Nephron progenitor cell (in vitro differentiated cells): ENCODE results near the gene BHLHA15.

Experiments used
- DNase-seq: peaks from one replicate; pipeline ENCODE4 v3.0.0; 2021
- H3K27ac Mint-ChIP-seq: 2 replicates; pipeline ENCODE4 v1.8.0; 2021; ENCODE audit warnings: mild to moderate bottlenecking, moderate library complexity, mixed read lengths
- H3K27me3 Mint-ChIP-seq: 2 replicates; pipeline ENCODE4 v1.8.0; 2021; ENCODE audit warnings: mild to moderate bottlenecking, low read depth, mixed read lengths; ENCODE audit not compliant: poor library complexity
- H3K36me3 Mint-ChIP-seq: 2 replicates; pipeline ENCODE4 v1.8.0; 2021; ENCODE audit warnings: low read depth, mixed read lengths
- H3K4me1 Mint-ChIP-seq: 2 replicates; pipeline ENCODE4 v1.8.0; 2021; ENCODE audit warnings: mixed read lengths
- H3K4me3 Mint-ChIP-seq: 2 replicates; pipeline ENCODE4 v1.8.0; 2021; ENCODE audit warnings: mild to moderate bottlenecking, moderate library complexity, mixed read lengths
- H3K9me3 Mint-ChIP-seq: 2 replicates; pipeline ENCODE4 v1.8.0; 2021; ENCODE audit warnings: mild to moderate bottlenecking, moderate library complexity, mixed read lengths
- TF ChIP-seq, protein P1 (sequence below): fragments of 200-600 bp; sonication (generic); IDR thresholded peaks from 2 replicates; pipeline ENCODE4 v1.5.0; 2021; ENCODE audit warnings: antibody characterized with exemption

BHLHA15 gene

DNA sequence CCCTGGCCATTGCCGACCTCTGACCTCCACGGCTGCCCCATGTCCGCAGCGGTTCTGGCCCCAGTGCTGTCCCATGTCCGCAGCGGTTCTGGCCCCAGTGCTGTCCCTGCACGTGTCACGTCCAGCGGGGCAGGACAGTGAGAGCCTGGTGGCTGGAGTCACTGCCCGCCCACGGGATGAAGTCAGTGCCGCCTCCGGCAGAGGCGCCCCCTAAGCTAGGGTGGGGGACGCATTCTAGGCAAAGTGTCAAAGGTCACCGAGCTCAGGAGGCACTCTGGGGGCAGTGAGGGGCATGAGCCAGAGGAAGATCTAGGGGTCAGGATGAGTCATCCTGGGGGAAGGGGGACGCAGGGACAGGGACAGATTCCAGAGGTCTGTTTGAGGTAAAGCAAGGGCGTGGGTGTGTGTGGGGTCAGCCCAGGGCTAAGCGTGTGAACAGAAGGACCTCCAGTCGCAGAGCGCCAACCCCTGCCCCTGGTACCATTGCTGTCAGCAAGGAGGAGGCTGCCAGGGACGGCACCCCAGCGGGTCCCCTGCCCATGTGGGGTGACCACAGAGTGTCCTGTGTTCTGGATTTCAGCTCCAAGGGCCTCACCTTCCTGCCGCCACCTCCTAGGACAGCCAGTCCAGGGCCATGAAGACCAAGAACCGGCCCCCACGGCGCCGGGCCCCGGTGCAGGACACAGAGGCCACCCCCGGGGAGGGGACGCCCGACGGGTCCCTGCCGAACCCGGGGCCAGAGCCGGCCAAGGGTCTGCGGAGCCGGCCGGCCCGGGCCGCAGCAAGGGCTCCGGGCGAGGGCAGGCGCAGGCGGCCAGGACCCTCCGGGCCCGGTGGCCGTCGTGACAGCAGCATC is 665 bp downstream of the BHLHA15 start:
- peaks cover 12% of the 10 kb centered on the region for H3K27me3 Mint-ChIP-seq
- peak overlapping the region; percentile 59 for H3K4me3 Mint-ChIP-seq
- H3K36me3 Mint-ChIP-seq: peaks cover 8% of the 10 kb centered on the region

GRCh38 chr7:98212532-98213041 is 1.3 kb downstream of the BHLHA15 start:
- Mint-ChIP-seq H3K27ac (no peak overlapping the region), H3K4me3 (no peak overlapping the region), H3K27me3 (peaks cover 12% of the 10 kb centered on the region), H3K9me3 (no peaks in the 10 kb centered on the region), H3K4me1 (peaks cover 15% of the 10 kb centered on the region), H3K36me3 (peaks cover 1% of the 10 kb centered on the region)
- no peak for DNase-seq
- TF ChIP-seq, protein P1, sequence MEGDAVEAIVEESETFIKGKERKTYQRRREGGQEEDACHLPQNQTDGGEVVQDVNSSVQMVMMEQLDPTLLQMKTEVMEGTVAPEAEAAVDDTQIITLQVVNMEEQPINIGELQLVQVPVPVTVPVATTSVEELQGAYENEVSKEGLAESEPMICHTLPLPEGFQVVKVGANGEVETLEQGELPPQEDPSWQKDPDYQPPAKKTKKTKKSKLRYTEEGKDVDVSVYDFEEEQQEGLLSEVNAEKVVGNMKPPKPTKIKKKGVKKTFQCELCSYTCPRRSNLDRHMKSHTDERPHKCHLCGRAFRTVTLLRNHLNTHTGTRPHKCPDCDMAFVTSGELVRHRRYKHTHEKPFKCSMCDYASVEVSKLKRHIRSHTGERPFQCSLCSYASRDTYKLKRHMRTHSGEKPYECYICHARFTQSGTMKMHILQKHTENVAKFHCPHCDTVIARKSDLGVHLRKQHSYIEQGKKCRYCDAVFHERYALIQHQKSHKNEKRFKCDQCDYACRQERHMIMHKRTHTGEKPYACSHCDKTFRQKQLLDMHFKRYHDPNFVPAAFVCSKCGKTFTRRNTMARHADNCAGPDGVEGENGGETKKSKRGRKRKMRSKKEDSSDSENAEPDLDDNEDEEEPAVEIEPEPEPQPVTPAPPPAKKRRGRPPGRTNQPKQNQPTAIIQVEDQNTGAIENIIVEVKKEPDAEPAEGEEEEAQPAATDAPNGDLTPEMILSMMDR: no peak

More for the DNA sequence above, 665 bp downstream of the BHLHA15 start:
- TF ChIP-seq, protein P1: no peak
- DNase-seq: no peak
- no peak overlapping the region for H3K27ac Mint-ChIP-seq
- peaks cover 15% of the 10 kb centered on the region for H3K4me1 Mint-ChIP-seq
- no peaks in the 10 kb centered on the region for H3K9me3 Mint-ChIP-seq

DNA sequence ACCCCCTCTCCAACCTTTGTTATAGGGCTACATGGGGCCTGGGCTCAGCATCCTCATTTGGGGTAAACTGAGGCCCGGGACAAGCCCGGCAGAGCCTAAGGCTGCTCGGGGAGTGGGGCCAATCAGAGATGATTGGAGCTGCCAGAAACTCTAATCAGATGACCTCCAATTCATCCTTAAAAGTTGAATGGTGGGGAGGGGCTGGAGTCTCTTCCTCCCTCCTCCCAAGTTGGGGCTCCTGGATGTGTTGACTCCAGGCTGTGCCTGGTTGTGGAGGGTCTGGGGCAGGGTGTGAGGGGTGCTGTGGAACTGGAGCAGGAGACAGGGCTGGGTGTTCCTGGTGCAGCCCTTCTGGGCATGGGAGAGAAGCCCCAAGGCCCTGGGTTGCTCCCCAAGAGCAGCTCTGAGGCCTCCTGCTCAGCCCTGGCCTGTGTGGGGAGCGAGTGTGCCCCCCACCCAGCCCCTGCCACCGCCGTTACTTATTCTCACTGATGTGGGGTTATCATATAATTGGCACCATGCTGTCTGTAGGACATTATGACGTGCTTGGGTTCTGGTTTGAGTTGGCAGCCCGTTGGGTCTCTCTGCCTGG is 2.2 kb downstream of the BHLHA15 start:
- H3K4me3 Mint-ChIP-seq: no peak overlapping the region
- no peak for DNase-seq
- H3K27ac Mint-ChIP-seq: no peak overlapping the region
- peaks cover 3% of the 10 kb centered on the region for H3K36me3 Mint-ChIP-seq
- no peaks in the 10 kb centered on the region for H3K9me3 Mint-ChIP-seq
- TF ChIP-seq, protein P1: no peak
- H3K4me1 Mint-ChIP-seq: peaks cover 20% of the 10 kb centered on the region
- peaks cover 12% of the 10 kb centered on the region for H3K27me3 Mint-ChIP-seq

- TF ChIP-seq, protein P1: no peak
- Mint-ChIP-seq H3K27me3 (peaks cover 12% of the 10 kb centered on the region), H3K4me3 (no peak overlapping the region), H3K9me3 (peaks cover 5% of the 10 kb centered on the region), H3K4me1 (peaks cover 28% of the 10 kb centered on the region), H3K36me3 (peaks cover 11% of the 10 kb centered on the region), H3K27ac (no peak overlapping the region)
- no peak for DNase-seq
These were observed 2.9 kb downstream of the BHLHA15 start for GRCh38 chr7:98213888-98214810.

GRCh38 chr7:98214811-98215321 is 3.6 kb downstream of the BHLHA15 start:
- DNase-seq: no peak
- TF ChIP-seq, protein P1: no peak
- Mint-ChIP-seq H3K4me1 (peaks cover 30% of the 10 kb centered on the region), H3K4me3 (no peak overlapping the region), H3K27ac (no peak overlapping the region), H3K9me3 (peaks cover 9% of the 10 kb centered on the region), H3K36me3 (peaks cover 18% of the 10 kb centered on the region), H3K27me3 (peaks cover 8% of the 10 kb centered on the region)
